Measurements from ENCODE around the gene KCNJ9. TPM values are rescaled to one million over a fixed set of nuclear protein-coding genes. Genes with fewer than 3 reads are reported as not detected.
"Not testable (repeated sequence)": the region's sequence is repeated elsewhere in the genome, so short reads cannot be mapped to it uniquely, and the experiment has no call there.

The KCNJ9 gene
- not detected for total RNA-seq (ENCODE audit: insufficient read depth, low replicate concordance)

GRCh38 chr1:160081261-160081936, at the start of gene KCNJ9:
TSS of gene KCNJ9 (plus strand) at chr1:160081538. CDS start at chr1:160084031, 2,493 bp downstream.
- DNase-seq (ENCODE audit: low spot score): peak; percentile 10

GRCh38 chr1:160032165-160032820, 49.0 kb upstream of the KCNJ9 start:
- DNase-seq (ENCODE audit: low spot score): peak; percentile 5

GRCh38 chr1:160040476-160040875, 40.9 kb upstream of the KCNJ9 start:
- DNase-seq (ENCODE audit: low spot score): peak; percentile 71

- DNase-seq (ENCODE audit: low spot score): no peak
Measured at GRCh38 chr1:160043543-160043942, 37.8 kb upstream of the KCNJ9 start.

- DNase-seq (ENCODE audit: low spot score): no peak
Measured at GRCh38 chr1:160045653-160046052, 35.7 kb upstream of the KCNJ9 start.

- DNase-seq (ENCODE audit: low spot score): peak; percentile 55
Measured at GRCh38 chr1:160046494-160047110, 34.7 kb upstream of the KCNJ9 start.

- DNase-seq (ENCODE audit: low spot score): no peak
Measured at GRCh38 chr1:160047111-160047991, 34.0 kb upstream of the KCNJ9 start.

- DNase-seq (ENCODE audit: low spot score): no peak
Measured at GRCh38 chr1:160048335-160048734, 33.0 kb upstream of the KCNJ9 start.

- DNase-seq (ENCODE audit: low spot score): no peak
Measured at GRCh38 chr1:160049101-160049500, 32.2 kb upstream of the KCNJ9 start.

GRCh38 chr1:160050182-160050581, 31.2 kb upstream of the KCNJ9 start:
- not testable (repeated sequence) for DNase-seq (ENCODE audit: low spot score)

- no peak for DNase-seq (ENCODE audit: low spot score)
Measured at GRCh38 chr1:160050619-160051018, 30.7 kb upstream of the KCNJ9 start.

- no peak for DNase-seq (ENCODE audit: low spot score)
Measured at GRCh38 chr1:160052936-160053335, 28.4 kb upstream of the KCNJ9 start.

- no peak for DNase-seq (ENCODE audit: low spot score)
Measured at GRCh38 chr1:160053548-160054365, 27.6 kb upstream of the KCNJ9 start.

- peak; percentile 10 for DNase-seq (ENCODE audit: low spot score)
Measured at GRCh38 chr1:160056648-160057169, 24.6 kb upstream of the KCNJ9 start.

GRCh38 chr1:160058087-160058486, 23.3 kb upstream of the KCNJ9 start:
- DNase-seq (ENCODE audit: low spot score): no peak

GRCh38 chr1:160061369-160062229, 19.7 kb upstream of the KCNJ9 start:
- DNase-seq (ENCODE audit: low spot score): no peak

- no peak for DNase-seq (ENCODE audit: low spot score)
Measured at GRCh38 chr1:160062230-160062532, 19.2 kb upstream of the KCNJ9 start.

- DNase-seq (ENCODE audit: low spot score): no peak
Measured at GRCh38 chr1:160063176-160063575, 18.2 kb upstream of the KCNJ9 start.

GRCh38 chr1:160064164-160064563, 17.2 kb upstream of the KCNJ9 start:
- no peak for DNase-seq (ENCODE audit: low spot score)

GRCh38 chr1:160064746-160065145, 16.6 kb upstream of the KCNJ9 start:
- DNase-seq (ENCODE audit: low spot score): no peak
